CD4-positive, alpha-beta memory T cell (primary cell): ENCODE results near the gene C15orf39. TPM values are rescaled to one million over a fixed set of nuclear protein-coding genes. Genes with fewer than 3 reads are reported as not detected.
"Not testable (repeated sequence)": the region's sequence is repeated elsewhere in the genome, so short reads cannot be mapped to it uniquely, and the experiment has no call there.

ENCODE experiments used
- CTCF ChIA-PET: fragments of 350-600 bp; sonication (Branson Sonifier 250); formaldehyde crosslinking; loops from one replicate; lab custom pipeline; 2021; ENCODE audit warnings: inconsistent platforms; ENCODE audit not compliant: partially characterized antibody; lab: Charles Lee
- POLR2A ChIA-PET: fragments of 350-600 bp; sonication (Branson Sonifier 250); formaldehyde crosslinking; loops from one replicate; lab custom pipeline; 2021; ENCODE audit not compliant: partially characterized antibody; lab: Charles Lee
- DNase-seq, 5 donors: peaks; one replicate each; pipeline versions ENCODE4 v3.0.0 to v3.0.0-alpha.2; 2020 to 2022; ENCODE audit warnings: mixed read lengths in 1 of 5
- H3K27ac ChIP-seq: one replicate; pipeline ENCODE4 v1.7.0; 2013; ENCODE audit warnings: low read depth, low read length
- H3K27me3 ChIP-seq: 2 replicates; pipeline ENCODE4 v1.7.0; 2013; ENCODE audit warnings: mild to moderate bottlenecking, low read length, moderate library complexity; ENCODE audit not compliant: insufficient read depth
- H3K36me3 ChIP-seq: 2 replicates; pipeline ENCODE4 v1.7.0; 2013; ENCODE audit warnings: mild to moderate bottlenecking, low read length, moderate library complexity; ENCODE audit not compliant: insufficient read depth
- H3K4me1 ChIP-seq: 2 replicates; pipeline ENCODE4 v1.7.0; 2013; ENCODE audit warnings: mild to moderate bottlenecking, low read length, moderate library complexity; ENCODE audit not compliant: insufficient read depth
- H3K4me3 ChIP-seq, 2 donors: one replicate each; pipeline ENCODE4 v1.7.0; 2013; ENCODE audit warnings: low read length in 2 of 2, mild to moderate bottlenecking in 1 of 2
- H3K9me3 ChIP-seq, 2 donors: one replicate each; pipeline ENCODE4 v1.7.0; 2013; ENCODE audit warnings: low read length in 2 of 2, control low read depth in 1 of 2; ENCODE audit not compliant: control insufficient read depth in 1 of 2
- H3K27ac Mint-ChIP-seq, 7 donors: one replicate each; pipeline ENCODE4 v1.8.0; 2020 to 2021; ENCODE audit warnings: mixed read lengths in 7 of 7, mild to moderate bottlenecking in 6 of 7, inconsistent platforms in 3 of 7, moderate library complexity in 3 of 7
- H3K27me3 Mint-ChIP-seq, 2 donors: one replicate each; pipeline ENCODE4 v1.8.0; 2020 to 2021; ENCODE audit warnings: mixed read lengths in 2 of 2
- H3K36me3 Mint-ChIP-seq, 2 donors: one replicate each; pipeline ENCODE4 v1.8.0; 2020 to 2021; ENCODE audit warnings: mixed read lengths in 2 of 2, inconsistent platforms in 1 of 2, mild to moderate bottlenecking in 1 of 2
- H3K4me1 Mint-ChIP-seq, 4 donors: one replicate each; pipeline ENCODE4 v1.8.0; 2020 to 2021; ENCODE audit warnings: mixed read lengths in 4 of 4, mild to moderate bottlenecking in 1 of 4
- H3K4me3 Mint-ChIP-seq, 8 donors: one replicate each; pipeline ENCODE4 v1.8.0; 2020 to 2021; ENCODE audit warnings: mixed read lengths in 8 of 8, mild to moderate bottlenecking in 7 of 8, moderate library complexity in 6 of 8, inconsistent platforms in 3 of 8
- H3K9me3 Mint-ChIP-seq, 8 donors: one replicate each; pipeline ENCODE4 v1.8.0; 2020 to 2021; ENCODE audit warnings: mixed read lengths in 8 of 8, mild to moderate bottlenecking in 5 of 8, inconsistent platforms in 3 of 8, moderate library complexity in 1 of 8
- intact Hi-C: fragments of 100-400 bp; cut with micrococcal nuclease; formaldehyde crosslinking; loops from one replicate; pipeline ENCODE4 v1.15.1; 2023
- polyA plus RNA-seq, 2 donors: library from polyadenylated mRNA; unstranded; fragments of 300-500 nt; fragmentation: Illumina TruSeq; gene quantifications; one replicate each; pipeline ENCODE4 v1.2.3, GENCODE V29; 2021
- total RNA-seq, 2 experiments: library from RNA; stranded (reverse); gene quantifications; one replicate each; pipeline ENCODE4 v1.2.3, GENCODE V29; 2021

Gene C15orf39
- total and polyA plus RNA-seq, 4 experiments from 2014 or later, result 0.36 to 27.0 (median 15.2) TPM

DNA sequence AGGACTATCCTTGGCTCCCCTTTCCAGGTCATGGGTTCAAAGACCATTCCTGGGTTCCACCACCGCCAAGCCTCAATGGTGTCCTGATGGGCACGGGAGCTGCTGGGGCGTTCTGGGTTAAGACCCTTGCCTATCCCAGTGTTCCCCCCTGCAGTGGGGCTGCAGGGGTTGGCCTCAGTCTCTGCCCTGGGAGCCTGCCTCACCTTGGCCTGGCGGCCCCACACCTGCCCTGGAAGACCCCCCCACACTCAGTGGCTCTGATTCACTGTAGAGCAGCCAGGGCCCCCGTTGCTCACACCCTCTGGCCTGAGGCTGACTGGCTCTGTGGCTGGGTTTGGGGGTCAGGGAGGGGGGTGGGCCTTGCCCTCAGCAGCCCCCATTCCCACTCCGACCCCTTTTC lies 22.0 kb downstream of the C15orf39 start:
- H3K4me1 ChIP-seq, result no peaks in the 10 kb centered on the region
- H3K36me3 ChIP-seq, result no peaks in the 10 kb centered on the region
- H3K4me3 ChIP-seq, result no peak overlapping the region
- no peaks in the 10 kb centered on the region for H3K9me3 ChIP-seq
- H3K4me1 Mint-ChIP-seq, result no peaks in the 10 kb centered on the region
- no peak overlapping the region for H3K27ac Mint-ChIP-seq
- no peak for DNase-seq
- peaks cover 2 to 8% of the 10 kb centered on the region in 2 donors for H3K27me3 Mint-ChIP-seq
- CTCF ChIA-PET, result no interaction called here
- POLR2A ChIA-PET, result interaction anchor here (1.2 kb wide), 1 partner anchor 538 kb away, joined by 3 read pairs; no protein-coding TSS in a partner anchor
- no peaks in the 10 kb centered on the region for H3K36me3 Mint-ChIP-seq
- H3K4me3 Mint-ChIP-seq, result no peak overlapping the region
- no peak overlapping the region for H3K27ac ChIP-seq
- intact Hi-C loops, result no loop called here
- no peaks in the 10 kb centered on the region for H3K9me3 Mint-ChIP-seq
- H3K27me3 ChIP-seq, result no peaks in the 10 kb centered on the region

DNA sequence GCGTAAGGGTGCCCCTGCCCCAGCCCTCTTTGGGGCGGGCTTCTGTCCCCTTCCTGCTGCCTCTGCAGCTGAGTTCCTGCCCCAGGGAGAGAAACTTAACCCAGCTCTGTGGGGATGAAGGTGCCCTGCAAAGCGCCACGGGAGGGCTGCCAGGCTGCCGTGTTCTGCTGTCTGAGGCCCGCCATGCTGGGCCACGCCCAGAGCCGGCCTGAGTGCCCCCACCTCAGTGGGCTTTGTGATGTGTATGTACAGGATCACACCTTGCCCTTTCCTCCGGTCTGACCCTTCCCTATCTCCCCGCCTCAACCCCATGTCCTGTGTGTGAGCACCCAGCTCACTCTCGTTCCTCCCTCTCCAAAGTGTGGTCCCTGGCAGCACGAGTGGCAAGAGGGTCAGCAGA lies 22.6 kb downstream of the C15orf39 start:
- H3K9me3 ChIP-seq, result no peaks in the 10 kb centered on the region
- no peaks in the 10 kb centered on the region for H3K4me1 Mint-ChIP-seq
- intact Hi-C loops, result no loop called here
- no peak overlapping the region for H3K4me3 Mint-ChIP-seq
- no peak overlapping the region for H3K27ac ChIP-seq
- H3K27me3 ChIP-seq, result no peaks in the 10 kb centered on the region
- no peaks in the 10 kb centered on the region for H3K36me3 Mint-ChIP-seq
- no peak overlapping the region for H3K27ac Mint-ChIP-seq
- H3K27me3 Mint-ChIP-seq, result peaks cover 2 to 9% of the 10 kb centered on the region in 2 donors
- H3K4me3 ChIP-seq, result no peak overlapping the region
- CTCF ChIA-PET, result no interaction called here
- no peaks in the 10 kb centered on the region for H3K36me3 ChIP-seq
- no peaks in the 10 kb centered on the region for H3K9me3 Mint-ChIP-seq
- no peak for DNase-seq
- POLR2A ChIA-PET, result interaction anchor here (1.2 kb wide), 1 partner anchor 538 kb away, joined by 3 read pairs; no protein-coding TSS in a partner anchor
- H3K4me1 ChIP-seq, result no peaks in the 10 kb centered on the region

- H3K4me3 ChIP-seq, H3K4me1 ChIP-seq, CTCF ChIA-PET, intact Hi-C loops, H3K36me3 Mint-ChIP-seq, H3K4me3 Mint-ChIP-seq, DNase-seq, H3K27ac Mint-ChIP-seq, H3K9me3 ChIP-seq, H3K9me3 Mint-ChIP-seq, H3K27me3 Mint-ChIP-seq, H3K4me1 Mint-ChIP-seq, H3K27ac ChIP-seq, H3K27me3 ChIP-seq, H3K36me3 ChIP-seq: not testable (repeated sequence)
- POLR2A ChIA-PET, result interaction anchor here (1.2 kb wide), 1 partner anchor 537 kb away, joined by 3 read pairs; no protein-coding TSS in a partner anchor
These were observed 23.6 kb downstream of the C15orf39 start for GRCh38 chr15:75225102-75225836.

DNA sequence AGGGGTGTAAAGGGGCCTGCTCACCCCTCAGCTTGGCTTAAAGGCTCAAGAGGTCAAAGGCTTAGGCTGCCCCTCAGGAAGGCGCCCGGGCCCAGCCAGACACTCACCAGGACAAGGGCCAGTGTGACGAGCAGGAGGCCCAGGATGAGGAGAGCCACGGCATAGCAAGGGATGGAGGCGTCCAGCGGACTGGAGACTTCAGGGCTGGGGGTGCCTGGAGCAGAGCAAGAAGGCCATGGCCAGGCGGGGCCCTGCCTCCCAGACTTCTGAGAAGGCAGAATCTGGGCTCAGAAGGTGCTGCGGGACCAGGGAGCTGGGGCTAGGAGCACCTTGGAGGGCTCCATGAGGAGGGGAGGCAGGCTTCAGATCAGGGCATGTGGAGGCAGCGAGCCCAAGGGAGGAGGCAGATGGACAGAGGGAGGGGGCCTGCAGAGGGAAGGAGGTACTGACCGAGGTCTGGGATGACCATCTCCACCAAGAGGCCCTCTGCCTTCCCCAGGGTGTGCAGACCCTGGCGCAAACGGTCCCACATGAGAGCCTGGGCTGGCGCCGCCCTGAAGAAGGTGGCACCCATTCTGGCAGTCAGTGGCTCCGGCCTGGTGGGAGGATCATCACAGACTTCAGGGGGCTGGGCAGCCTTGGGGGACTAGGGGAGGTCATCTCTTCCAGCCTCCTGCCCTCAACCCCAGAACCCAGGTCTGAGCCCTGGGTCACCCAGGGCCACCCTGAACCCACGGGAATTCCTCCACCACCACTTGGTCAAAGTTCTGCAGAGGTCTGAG lies 24.5 kb downstream of the C15orf39 start:
- Histone ChIP-seq H3K4me3 (no peak overlapping the region), H3K27ac (no peak overlapping the region), H3K9me3 (no peaks in the 10 kb centered on the region), H3K36me3 (no peaks in the 10 kb centered on the region), H3K4me1 (no peaks in the 10 kb centered on the region), H3K27me3 (no peaks in the 10 kb centered on the region)
- H3K36me3 Mint-ChIP-seq, result no peaks in the 10 kb centered on the region
- no peaks in the 10 kb centered on the region for H3K4me1 Mint-ChIP-seq
- no peaks in the 10 kb centered on the region for H3K9me3 Mint-ChIP-seq
- DNase-seq, result no peak
- POLR2A ChIA-PET, result no interaction called here
- H3K27me3 Mint-ChIP-seq, result peaks cover 2 to 12% of the 10 kb centered on the region in 2 donors
- intact Hi-C loops, result no loop called here
- H3K4me3 Mint-ChIP-seq, result no peak overlapping the region
- H3K27ac Mint-ChIP-seq, result no peak overlapping the region
- CTCF ChIA-PET, result no interaction called here

- H3K27ac Mint-ChIP-seq, H3K36me3 Mint-ChIP-seq, CTCF ChIA-PET, H3K4me1 ChIP-seq, H3K4me3 ChIP-seq, H3K4me3 Mint-ChIP-seq, H3K36me3 ChIP-seq, H3K27ac ChIP-seq, intact Hi-C loops, H3K9me3 Mint-ChIP-seq, H3K27me3 ChIP-seq, H3K4me1 Mint-ChIP-seq, POLR2A ChIA-PET, H3K9me3 ChIP-seq, DNase-seq: not testable (repeated sequence)
- H3K27me3 Mint-ChIP-seq, result peaks cover 4 to 15% of the 10 kb centered on the region in 2 donors
These were observed 25.4 kb downstream of the C15orf39 start for GRCh38 chr15:75227112-75227511.

GRCh38 chr15:75227663-75228280 lies 26.1 kb downstream of the C15orf39 start:
- POLR2A ChIA-PET, result no interaction called here
- H3K4me1 Mint-ChIP-seq, result no peaks in the 10 kb centered on the region
- no peaks in the 10 kb centered on the region for H3K36me3 ChIP-seq
- no peak for DNase-seq
- H3K9me3 ChIP-seq, result no peaks in the 10 kb centered on the region
- no peaks in the 10 kb centered on the region for H3K36me3 Mint-ChIP-seq
- no peak overlapping the region for H3K4me3 Mint-ChIP-seq
- H3K4me3 ChIP-seq, result no peak overlapping the region
- H3K4me1 ChIP-seq, result no peaks in the 10 kb centered on the region
- no peak overlapping the region for H3K27ac ChIP-seq
- CTCF ChIA-PET, result no interaction called here
- peaks cover 6 to 22% of the 10 kb centered on the region in 2 donors for H3K27me3 Mint-ChIP-seq
- intact Hi-C loops, result no loop called here
- H3K27me3 ChIP-seq, result no peaks in the 10 kb centered on the region
- H3K27ac Mint-ChIP-seq, result no peak overlapping the region
- no peaks in the 10 kb centered on the region for H3K9me3 Mint-ChIP-seq

DNA sequence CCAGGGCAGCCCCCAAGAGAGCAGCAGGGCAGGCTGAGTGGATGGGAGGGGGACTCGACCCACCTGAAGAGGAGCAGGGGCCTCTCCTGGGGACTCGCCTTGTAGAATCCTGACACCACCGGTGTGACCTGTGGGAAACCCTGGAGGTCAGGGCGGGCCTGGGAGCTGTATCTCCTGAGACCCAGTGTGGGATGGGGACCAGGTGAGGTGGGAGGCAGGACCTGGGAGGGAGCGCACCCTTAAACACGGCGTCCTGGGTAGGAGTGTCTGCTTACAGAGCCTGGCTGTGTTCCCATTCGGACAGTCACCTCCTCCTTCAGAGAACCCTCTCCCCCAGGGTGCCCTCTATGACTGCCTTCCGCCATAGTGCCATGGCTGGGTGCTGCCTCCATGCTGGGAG lies 27.1 kb downstream of the C15orf39 start:
- Mint-ChIP-seq H3K27me3 (peaks cover 6 to 24% of the 10 kb centered on the region in 2 donors), H3K9me3 (no peaks in the 10 kb centered on the region), H3K4me3 (no peak overlapping the region), H3K27ac (no peak overlapping the region), H3K36me3 (no peaks in the 10 kb centered on the region), H3K4me1 (no peaks in the 10 kb centered on the region)
- H3K9me3 ChIP-seq, result no peaks in the 10 kb centered on the region
- ChIA-PET POLR2A (no interaction called here), CTCF (no interaction called here)
- no peak for DNase-seq
- no peaks in the 10 kb centered on the region for H3K27me3 ChIP-seq
- intact Hi-C loops, result no loop called here
- no peak overlapping the region for H3K27ac ChIP-seq
- no peaks in the 10 kb centered on the region for H3K4me1 ChIP-seq
- no peaks in the 10 kb centered on the region for H3K36me3 ChIP-seq
- H3K4me3 ChIP-seq, result no peak overlapping the region
